GM18502 (cell line): ENCODE data around the gene RND3.

ENCODE experiments used
- ATAC-seq: cut with Tn5 transposase; IDR thresholded peaks from one replicate; pipeline ENCODE4 v1.9.1; 2021; ENCODE audit warnings: mild to moderate bottlenecking; ENCODE audit not compliant: unreplicated experiment, poor library complexity

Gene RND3

DNA sequence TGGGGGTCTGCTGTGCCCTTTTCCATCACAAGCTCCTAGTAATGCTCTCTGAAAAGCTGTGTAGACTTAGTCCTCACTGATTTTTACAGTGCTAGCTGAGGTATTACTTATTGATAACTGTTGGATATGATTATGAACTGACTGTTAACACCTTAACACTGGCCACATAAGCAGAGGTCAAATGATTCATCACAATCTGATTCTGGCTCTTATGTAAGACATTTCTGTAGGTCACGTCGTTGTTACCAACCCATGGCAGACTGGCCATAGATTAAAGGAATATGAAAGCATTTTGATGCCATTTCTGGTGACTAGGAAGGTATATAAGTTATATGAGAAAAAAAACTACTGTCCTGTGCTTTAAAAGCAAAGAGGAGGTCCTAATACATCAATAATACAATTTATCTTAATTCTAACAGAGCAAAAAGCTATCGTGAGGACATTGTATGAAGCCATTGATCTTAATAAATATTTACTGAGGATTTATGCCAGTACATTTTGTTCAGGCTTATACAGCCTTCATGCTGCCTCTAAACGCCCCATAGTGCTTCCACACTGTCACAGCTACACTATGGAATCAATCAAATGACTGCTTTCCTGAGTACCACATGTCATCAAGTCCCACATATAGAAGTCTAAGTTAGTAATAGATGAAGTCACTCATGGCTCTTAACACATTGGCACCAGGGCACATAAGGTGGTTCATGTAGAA lies 6.9 kb upstream of the RND3 start:
- ATAC-seq = no peak

DNA sequence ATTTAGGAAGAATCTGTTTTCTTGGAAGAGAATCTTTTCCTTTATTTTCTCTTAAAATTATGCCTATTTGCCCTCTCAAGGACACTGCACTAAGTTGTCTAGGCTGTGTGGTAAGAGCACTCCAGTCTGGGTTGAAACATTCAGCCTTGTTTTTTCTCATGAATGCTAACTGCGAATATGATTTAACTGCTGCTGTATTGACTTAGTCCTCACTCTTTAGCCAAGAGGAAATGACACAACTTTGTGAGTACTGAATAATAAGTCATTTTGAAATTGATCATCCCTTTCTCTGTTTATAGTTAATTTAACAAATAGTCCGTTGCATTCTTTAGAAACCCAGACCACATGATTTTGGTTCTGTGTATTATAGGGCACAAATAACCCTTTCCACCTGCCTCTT lies 4.5 kb upstream of the RND3 start:
- ATAC-seq = no peak

DNA sequence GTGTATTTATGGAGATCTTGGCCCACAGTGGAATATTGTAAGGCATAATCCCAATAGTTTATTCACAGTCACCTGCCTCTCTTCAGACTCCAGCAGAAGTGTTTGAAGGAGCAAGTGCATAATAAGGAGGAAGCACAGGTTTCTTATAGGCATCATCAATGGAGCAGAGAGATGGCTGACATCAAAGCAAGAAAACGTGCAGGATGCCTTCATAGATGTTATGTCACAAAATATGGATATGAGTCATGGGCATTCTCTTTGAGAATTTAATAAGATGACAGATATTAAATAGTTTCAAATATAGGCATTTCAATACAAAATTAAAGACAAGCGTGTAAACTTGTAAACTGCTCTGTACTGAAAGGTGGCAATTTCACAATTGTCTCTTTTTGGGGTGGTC lies 4.0 kb upstream of the RND3 start:
- ATAC-seq = no peak

DNA sequence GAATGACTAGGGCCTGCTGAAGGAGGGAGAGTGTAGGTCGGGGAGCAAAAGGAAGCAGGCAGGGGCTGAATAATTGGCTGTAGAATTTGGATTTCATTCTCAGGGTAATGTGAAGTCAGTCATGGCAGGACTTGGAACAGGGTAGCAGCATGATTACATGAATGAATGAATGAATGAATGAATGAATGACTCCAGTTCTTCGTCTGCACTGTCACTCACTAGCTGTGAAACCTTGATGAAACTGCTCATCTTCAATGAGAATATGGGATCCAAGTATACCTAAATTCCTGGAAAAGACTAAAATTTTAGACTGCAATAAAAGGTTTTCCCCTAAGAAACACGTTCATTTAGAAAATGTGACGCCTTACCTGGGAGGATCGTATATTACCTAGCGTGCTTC lies 3.0 kb upstream of the RND3 start:
- no peak for ATAC-seq

DNA sequence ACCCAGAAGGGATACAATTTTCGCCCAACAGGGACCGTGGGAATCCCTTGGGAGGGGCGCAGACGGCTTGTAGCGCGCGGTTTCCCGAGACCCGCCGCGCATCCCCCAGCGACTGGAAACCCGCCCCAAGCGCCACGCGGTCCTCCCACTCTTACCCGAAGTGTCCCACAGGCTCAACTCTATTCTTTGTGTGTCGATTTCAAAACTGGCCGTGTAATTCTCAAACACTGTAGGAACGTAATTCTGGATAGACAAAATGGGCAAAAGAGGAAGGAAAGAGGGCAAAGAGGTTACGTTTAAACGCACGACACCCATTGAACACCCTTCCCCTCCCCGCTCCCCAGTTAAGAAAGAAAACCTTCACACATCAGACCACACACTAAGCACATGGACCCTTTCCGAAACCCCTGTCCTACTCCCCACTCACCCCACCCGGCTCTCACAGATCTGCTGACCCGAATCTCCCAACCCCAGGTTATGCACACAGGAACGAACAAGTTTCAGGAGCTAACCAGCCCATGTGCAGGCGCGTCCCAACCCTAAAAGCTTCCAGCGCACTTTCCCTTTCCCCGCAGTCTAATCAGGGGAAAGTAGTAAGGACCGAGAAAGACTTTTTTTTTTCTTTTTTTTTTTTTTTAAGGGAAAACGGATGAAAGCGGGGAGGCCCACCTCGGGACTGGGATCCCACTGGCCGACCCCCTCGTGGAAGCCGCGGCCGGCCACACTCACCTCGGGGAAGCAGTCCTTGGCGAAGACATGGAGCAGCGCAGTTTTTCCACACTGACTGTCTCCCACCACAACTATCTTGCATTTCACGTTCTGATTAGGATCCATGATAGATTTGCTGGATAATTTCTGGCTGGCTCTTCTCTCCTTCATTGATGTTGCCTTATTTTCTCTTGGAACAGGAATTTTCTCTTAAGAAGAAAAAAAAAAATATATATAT lies 655 bp downstream of the RND3 start:
- ATAC-seq = no peak

DNA sequence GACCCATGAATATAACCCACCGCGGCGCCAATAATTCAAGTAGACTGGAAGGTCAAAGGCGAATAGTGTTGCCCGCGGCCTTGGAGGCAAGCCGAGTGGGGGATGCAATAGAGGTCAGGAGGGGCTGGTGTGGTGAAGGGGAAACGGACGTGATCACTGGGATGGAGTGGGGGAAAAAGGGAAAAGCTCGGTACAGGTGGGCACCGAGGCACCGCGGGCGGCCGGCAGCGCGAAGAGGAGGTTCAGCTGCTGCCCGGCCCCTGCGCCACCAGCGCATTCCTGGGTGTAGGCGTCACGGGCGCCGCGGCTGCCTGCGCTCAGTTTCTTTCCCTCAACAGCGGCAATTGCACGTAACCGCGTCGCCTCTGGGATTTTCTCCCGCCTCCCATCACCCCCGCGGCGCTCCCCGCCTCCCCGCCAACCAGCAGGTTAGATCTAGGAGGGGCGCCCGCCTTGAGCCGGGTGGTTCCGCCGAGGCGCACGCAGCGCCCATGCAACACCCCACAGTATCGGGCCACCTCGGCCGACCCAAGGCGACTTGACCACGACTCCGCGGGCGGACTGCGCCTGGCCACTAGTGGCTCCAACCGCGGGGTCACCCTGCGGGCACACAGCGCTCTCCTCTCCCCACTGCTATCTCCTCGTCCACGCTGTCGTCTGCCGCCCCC lies 1.5 kb downstream of the RND3 start:
- no peak for ATAC-seq

DNA sequence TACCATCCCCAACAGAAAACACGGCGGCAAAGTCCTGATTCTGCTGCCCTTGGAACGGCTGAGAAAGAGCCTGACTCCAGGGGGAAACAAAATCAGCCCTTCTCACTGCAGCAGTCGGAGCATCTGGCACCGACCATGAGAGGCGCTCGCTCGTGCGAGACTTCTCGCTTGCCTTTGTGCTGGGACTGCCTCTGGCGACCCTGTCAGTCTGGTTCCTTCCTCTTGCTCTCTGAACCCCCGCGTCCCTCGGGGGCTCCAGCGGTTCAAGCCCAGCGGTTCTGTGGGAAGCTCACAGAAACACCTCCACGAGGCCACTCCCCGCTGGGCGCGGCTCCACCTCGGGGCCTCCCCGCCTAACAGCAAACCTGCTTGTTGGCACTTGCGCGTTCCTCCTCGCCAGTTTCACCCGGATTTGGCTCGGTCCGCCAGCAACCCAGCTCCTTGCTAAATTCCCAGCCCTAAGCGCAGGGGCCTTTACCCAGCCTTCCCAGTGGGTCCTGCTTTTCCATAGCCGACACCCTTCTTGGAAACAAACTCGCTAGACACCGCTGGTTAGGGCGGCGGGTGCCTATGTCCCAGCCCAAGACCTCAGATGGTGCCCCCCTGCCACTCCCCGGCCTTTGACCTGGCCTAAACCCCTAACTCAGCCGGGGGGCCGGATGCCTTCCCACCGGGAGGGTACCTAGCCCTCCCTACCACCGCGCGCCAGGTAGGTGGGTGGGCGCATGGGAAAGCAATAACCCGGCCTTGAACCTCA lies 2.2 kb downstream of the RND3 start:
- ATAC-seq = no peak

DNA sequence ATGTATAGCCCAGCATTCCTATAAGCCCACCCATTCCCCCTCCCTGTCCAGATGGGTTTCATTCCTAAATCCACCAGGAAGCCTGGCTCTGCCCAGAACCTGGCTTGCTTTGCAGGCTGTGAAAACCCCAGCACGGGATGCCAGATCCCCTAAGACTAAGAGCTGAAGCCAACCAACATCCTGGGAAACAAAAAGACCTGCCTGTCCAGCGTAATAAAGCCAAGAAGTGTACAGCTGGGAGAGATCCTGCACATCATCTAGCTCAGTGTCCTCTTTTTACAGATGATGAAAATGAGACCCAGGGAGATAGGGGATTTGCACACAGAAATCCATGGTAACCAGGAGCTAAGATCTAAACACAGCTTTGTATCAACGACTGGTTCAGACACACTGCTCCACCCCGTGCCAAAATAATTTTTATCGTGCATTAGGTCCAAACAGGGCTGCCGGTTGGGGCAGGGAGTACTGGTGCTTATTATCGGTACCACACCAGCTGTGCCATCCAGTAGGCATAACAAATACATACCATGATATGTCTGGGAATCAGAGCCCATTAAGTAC lies 2.9 kb downstream of the RND3 start:
- ATAC-seq = no peak

DNA sequence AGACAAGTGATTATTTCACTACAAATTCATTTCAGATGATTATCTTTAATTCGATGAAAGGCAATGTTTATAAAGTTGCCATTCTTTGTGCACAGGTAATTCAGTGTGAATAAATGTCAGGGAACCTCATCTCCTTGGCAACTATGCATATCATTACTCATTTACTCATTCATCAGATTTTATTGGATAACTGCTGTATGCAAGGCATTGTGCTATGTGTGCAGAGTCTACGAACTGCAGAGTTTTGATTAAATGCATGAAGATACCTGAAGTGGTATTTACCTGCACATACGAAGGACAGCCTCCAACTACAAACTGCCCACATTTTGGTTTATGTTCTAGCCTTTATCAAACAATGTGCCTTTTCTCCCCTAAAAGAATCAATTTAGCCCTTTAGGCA lies 3.5 kb downstream of the RND3 start:
- ATAC-seq = no peak

DNA sequence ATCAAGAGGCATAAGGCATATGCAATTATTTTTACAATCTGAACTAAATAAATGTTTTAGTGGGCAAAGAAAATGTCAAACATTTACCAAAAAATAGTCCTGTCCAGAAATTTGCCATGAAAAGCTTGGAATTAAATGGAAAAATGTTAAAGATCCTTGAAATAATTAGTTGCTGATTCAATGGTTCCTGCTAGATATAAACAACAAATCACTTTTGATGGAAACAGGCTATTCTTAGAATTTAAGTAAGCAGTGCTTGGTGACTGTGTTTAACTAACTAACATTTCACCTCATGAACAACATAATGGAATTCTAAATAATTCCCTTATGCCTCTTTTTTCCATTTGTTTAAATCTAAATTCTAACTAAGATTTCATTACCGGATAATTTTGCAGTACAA lies 3.9 kb downstream of the RND3 start:
- ATAC-seq = no peak

DNA sequence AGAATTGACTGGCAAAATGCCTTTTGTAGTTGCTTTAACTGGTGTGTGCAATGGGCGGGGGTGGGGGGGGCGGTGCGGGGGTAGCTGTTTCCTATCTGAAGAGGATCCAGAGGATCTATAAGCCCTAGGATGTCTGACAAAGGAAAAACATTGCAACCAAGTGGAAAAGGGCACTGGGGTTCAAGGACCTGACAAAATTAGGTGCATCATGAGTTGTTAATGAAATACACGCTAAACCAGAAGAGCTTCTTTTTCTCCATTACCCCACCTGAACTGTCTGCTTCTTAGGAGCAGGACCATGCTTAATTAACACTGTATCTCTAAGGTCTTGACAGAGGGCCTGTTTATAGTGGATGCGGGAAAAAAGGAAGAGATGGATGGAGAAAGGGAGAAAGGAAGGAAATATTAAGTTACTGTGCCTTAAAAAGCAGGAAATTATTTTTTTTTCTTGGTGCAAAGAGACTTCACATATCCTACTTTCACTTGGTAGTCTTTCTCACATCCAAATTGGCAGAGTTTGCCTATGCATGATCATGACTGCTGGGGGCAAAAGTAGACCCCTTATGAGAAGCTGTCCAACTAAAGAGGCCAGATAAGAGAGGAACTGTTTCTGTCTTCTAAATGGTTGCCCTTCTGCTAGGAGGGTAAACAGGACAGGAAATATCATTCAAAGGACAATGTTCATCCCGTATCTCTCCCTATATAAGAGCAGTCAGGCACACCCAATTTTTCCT lies 4.6 kb downstream of the RND3 start:
- ATAC-seq = no peak

DNA sequence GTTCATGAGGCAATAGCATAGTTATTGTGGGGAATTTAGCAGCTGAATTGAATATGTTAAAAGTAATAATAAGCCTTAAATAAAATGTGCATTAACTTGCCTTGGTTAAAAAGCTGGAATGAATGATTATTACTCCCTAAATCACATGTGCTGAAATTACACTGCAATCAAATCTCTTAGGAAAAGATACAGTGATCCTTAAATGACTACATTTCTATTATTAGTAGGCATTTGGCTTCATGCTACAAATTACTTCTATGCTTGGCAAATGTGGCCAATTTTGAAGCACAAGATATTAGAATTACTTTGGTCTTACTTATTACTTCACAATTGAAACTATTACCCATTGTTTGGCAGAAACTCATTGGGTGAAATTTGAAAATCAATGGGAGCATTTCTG lies 5.4 kb downstream of the RND3 start:
- ATAC-seq = no peak

DNA sequence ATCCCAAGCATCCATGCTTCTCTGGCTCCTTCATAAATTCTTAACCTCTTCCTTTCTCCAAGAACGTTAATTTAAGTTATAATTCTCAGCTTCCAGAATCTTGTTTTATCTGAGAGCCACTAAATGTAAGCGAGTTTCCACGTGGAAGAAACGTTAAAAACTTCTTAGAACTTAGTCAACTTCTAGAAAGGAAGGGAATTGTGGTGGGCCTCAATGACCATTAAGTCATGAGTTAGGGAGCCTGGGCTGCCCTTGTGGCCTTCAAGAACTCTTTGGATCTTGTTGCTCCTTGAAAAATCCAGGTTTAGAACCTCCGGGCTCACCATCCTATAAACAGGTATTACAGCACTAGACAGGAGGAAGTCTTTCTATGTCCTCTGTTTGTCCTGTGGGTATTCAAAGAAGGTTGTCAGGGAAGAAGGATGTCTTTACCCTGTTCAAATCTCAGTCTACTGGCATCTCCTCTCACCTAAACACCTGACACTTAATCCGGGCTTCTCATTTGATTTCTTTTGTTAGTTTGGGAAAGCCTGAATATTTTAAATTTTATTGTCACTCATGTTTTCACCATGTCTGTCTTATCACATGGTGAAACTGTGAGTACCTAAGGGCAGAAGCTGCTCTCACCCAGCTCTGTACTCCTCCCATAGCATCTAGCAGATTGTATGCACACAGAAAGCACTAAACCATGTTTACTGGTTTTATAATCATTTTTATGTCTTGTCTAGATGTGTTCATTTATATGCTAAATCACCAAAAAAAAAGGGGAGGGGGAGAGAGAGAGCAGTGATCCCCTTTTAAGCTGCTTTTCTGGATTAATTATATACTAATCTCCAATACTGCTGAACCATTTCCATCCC lies 6.3 kb downstream of the RND3 start:
- ATAC-seq = no peak

DNA sequence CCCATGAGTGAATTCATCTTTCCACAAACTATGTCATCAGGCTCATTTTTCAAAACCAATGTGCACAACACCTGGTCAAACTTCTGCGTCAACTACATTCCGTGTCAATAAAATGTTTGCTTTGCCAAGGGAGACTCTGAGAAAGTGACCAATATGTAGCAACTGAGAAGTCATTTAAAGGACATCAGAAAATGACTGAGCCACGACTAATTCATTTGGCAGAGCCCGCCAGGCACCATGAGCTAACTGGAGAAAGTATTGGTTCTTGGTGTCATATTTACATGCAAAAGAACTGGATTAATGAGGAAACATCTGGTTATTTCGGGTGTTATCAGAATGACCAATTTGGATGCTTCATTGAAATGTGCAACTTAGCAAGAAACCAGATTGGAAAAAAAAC lies 7.2 kb downstream of the RND3 start:
- no peak for ATAC-seq

DNA sequence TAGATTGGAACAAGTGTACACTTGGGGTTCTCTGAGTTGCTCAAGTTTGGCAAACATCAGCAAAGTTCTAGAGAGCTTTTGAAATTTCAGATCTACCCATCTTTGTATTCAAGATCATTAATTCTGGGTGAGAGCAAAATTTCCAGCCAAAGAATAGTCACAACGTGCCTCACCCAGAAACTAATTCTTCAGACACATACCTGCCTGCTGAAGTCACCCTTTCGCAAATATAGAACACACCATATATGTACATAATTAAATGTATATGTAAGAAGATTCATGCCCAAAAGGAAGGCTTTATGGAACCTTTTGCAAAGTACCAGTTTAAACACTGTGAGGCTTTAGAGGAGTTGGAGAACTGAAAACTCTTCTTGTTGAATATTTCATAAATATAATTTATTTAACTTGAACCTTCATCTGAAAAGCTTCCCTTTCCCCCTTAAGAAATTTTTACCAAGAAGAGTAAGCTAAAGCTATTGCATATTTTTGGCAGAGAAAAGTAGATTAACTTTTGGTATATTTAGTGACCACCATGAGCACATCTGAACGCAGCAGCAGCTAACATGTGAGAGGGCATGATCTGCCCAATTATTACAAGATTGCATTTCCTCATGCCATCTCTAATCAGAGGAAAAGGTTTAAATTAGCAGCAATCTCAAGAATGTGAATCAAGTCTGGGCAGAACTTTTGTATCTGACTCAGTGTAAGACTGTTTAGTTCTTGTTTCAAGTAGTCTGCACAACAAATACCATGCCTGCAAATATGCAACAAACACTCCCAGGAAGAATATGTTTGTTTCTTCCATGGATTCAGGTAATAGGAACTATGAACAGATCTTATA lies 8.2 kb downstream of the RND3 start:
- no peak for ATAC-seq

DNA sequence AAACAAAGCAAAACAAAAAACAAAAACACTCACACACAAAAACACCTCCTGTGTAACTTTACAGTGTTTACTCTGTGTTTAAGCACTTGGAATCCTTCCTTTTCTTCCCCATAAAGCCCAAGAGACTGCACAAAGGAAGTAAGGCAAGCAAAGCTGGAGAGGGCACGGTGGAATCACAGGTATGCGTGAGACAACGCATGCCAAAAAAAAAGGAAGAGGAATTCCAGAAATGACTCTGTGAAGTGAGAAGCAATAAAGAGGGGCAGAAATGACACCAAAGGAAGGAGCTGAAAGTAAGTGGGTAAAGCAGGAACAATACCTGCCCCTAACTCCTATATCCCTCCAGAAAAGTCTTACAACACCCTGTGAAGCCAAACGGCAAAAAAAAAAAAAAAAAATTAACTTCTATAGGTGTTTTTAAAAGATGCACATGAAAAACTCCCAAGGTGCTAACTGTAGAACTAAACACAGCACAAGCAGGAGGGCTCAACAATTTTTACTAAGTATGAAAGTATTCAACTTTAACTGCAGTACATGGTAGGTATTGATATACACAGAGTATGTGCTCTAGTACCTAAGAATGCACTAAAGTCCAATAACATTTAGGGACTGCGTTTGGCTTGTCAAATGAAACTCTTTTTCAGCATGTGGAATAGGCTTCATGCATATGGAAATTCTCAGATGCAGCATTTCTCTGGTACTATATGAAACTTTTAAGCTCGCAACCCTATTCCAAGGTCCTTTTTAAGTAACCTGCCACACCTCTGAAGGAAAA lies 9.1 kb downstream of the RND3 start:
- ATAC-seq = no peak

DNA sequence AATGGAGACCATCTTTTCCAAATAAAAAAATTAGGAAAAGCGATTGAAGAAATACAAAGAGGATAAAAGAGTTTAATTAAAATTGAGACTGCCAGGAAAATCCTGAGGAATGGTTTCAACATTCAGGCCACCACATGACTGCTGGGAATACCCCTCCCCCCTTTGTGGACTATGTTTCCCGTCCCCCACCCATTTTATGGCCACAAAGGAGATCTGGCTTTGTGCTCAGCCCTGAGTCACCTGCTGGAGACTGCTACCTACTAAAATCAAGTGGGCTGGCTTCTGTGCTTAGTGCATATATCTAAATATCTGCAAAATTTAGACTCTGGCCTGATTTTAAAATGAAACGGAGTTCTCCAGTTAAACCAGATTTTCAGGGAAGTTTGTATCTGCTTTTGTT lies 10.1 kb downstream of the RND3 start:
- no peak for ATAC-seq
